ENCODE results near the gene AFF1. TPM values are rescaled to one million over a fixed set of nuclear protein-coding genes. Genes with fewer than 3 reads are reported as not detected.

AFF1 gene
- total RNA-seq, 2 donors from 2014 or later = 42.8 to 57.0 TPM

- ATAC-seq (no peak), DNase-seq (no peak)
- Histone ChIP-seq H3K27me3 (no peaks in the 10 kb centered on the region), H3K4me3 (no peak overlapping the region), H3K27ac (no peak overlapping the region), H3K36me3 (replicated peaks in 1 of 2; ENCODE audit: insufficient read depth in 1 of 2, low read depth in 2 of 2) (no peaks in the 10 kb centered on the region), H3K4me1 (peaks cover 6% of the 10 kb centered on the region), H3K9me3 (no peaks in the 10 kb centered on the region)
- no peak for TF ChIP-seq POLR2A (IDR thresholded peaks at IDR 0.05)
- no peak for TF ChIP-seq CTCF (IDR thresholded peaks at IDR 0.05)
- 77 to 78% methylated on average over 4 of the region's 4 CpGs for WGBS, 2 donors
- intact Hi-C loops (cut with DNase I) = loop anchor here (5.0 kb wide), 1 partner anchor 79 kb away; no protein-coding TSS in a partner anchor
Measured at GRCh38 chr4:87153078-87153870, 218.5 kb downstream of the AFF1 start.

GRCh38 chr4:87165892-87166291 is 231.1 kb downstream of the AFF1 start:
- 84 to 97% methylated on average over 1 of the region's 1 CpG for WGBS, 2 donors
- TF ChIP-seq CTCF (IDR thresholded peaks at IDR 0.05) = no peak
- no peak for TF ChIP-seq POLR2A (IDR thresholded peaks at IDR 0.05)
- Histone ChIP-seq H3K27me3 (no peaks in the 10 kb centered on the region), H3K4me3 (no peak overlapping the region), H3K36me3 (replicated peaks in 1 of 2; ENCODE audit: insufficient read depth in 1 of 2, low read depth in 2 of 2) (no peaks in the 10 kb centered on the region), H3K9me3 (no peaks in the 10 kb centered on the region), H3K4me1 (no peaks in the 10 kb centered on the region), H3K27ac (no peak overlapping the region)
- intact Hi-C loops (cut with DNase I) = no loop called here
- DNase-seq = no peak
- ATAC-seq = no peak

- DNase-seq (no peak), ATAC-seq (no peak)
- Histone ChIP-seq H3K4me1 (no peaks in the 10 kb centered on the region), H3K27ac (no peak overlapping the region), H3K27me3 (no peaks in the 10 kb centered on the region), H3K9me3 (no peaks in the 10 kb centered on the region), H3K36me3 (replicated peaks in 1 of 2; ENCODE audit: insufficient read depth in 1 of 2, low read depth in 2 of 2) (no peaks in the 10 kb centered on the region), H3K4me3 (no peak overlapping the region)
- TF ChIP-seq CTCF (IDR thresholded peaks at IDR 0.05) (no peak), POLR2A (IDR thresholded peaks at IDR 0.05) (no peak)
- 86 to 88% methylated on average over 2 to 3 of the region's 3 CpGs for WGBS, 2 donors
- intact Hi-C loops (cut with DNase I) = no loop called here
Measured at GRCh38 chr4:87166296-87166854, 231.6 kb downstream of the AFF1 start.

- no peak for DNase-seq
- no peak for TF ChIP-seq POLR2A (IDR thresholded peaks at IDR 0.05)
- TF ChIP-seq CTCF (IDR thresholded peaks at IDR 0.05) = no peak
- Histone ChIP-seq H3K4me3 (no peak overlapping the region), H3K9me3 (no peaks in the 10 kb centered on the region), H3K27ac (no peak overlapping the region), H3K36me3 (replicated peaks in 1 of 2; ENCODE audit: insufficient read depth in 1 of 2, low read depth in 2 of 2) (peaks cover 0 to 8% of the 10 kb centered on the region in 2 donors), H3K27me3 (no peaks in the 10 kb centered on the region), H3K4me1 (no peaks in the 10 kb centered on the region)
- ATAC-seq = no peak
- intact Hi-C loops (cut with DNase I) = no loop called here
- 64 to 71% methylated on average over 2 of the region's 2 CpGs for WGBS, 2 donors
Measured at GRCh38 chr4:87171944-87172343, 237.1 kb downstream of the AFF1 start.
